GM23248 (cell line): ENCODE data around the gene PLCZ1. TPM values are rescaled to one million over a fixed set of nuclear protein-coding genes. Genes with fewer than 3 reads are reported as not detected.

Experiments
- DNase-seq: peaks from one replicate; pipeline ENCODE4 v3.0.0-alpha.2; 2015
- H2AFZ ChIP-seq: fragments of 200-600 bp; sonication (generic); 2 replicates; pipeline ENCODE4 v1.6.1; 2016; ENCODE audit warnings: antibody characterized with exemption
- H3F3A ChIP-seq: fragments of 200-600 bp; sonication (generic); 2 replicates; pipeline ENCODE4 v1.6.1; 2016; ENCODE audit warnings: mild to moderate bottlenecking, antibody characterized with exemption, mixed run types; ENCODE audit not compliant: insufficient read depth
- H3K27ac ChIP-seq: fragments of 200-600 bp; sonication (generic); 2 replicates; pipeline ENCODE4 v1.5.1; 2016; ENCODE audit warnings: mild to moderate bottlenecking
- H3K27me3 ChIP-seq: fragments of 200-600 bp; sonication (generic); replicated peaks from 2 replicates; pipeline ENCODE4 v1.6.1; 2016; ENCODE audit warnings: mild to moderate bottlenecking; ENCODE audit not compliant: insufficient read depth
- H3K36me3 ChIP-seq: fragments of 200-600 bp; sonication (generic); 2 replicates; pipeline ENCODE4 v1.6.1; 2016; ENCODE audit warnings: low read depth, mild to moderate bottlenecking
- H3K4me1 ChIP-seq: fragments of 200-600 bp; sonication (generic); 2 replicates; pipeline ENCODE4 v1.6.1; 2016; ENCODE audit warnings: mild to moderate bottlenecking; ENCODE audit not compliant: insufficient read depth
- H3K4me2 ChIP-seq: fragments of 200-600 bp; sonication (generic); one replicate; pipeline ENCODE4 v1.6.1; 2016; ENCODE audit warnings: mild to moderate bottlenecking; ENCODE audit not compliant: unreplicated experiment
- H3K4me3 ChIP-seq: fragments of 200-600 bp; sonication (generic); 2 replicates; pipeline ENCODE4 v1.5.1; 2016; ENCODE audit warnings: mild to moderate bottlenecking
- H3K79me2 ChIP-seq: fragments of 200-600 bp; sonication (generic); 2 replicates; pipeline ENCODE4 v1.6.1; 2016; ENCODE audit warnings: mild to moderate bottlenecking; ENCODE audit not compliant: insufficient read depth
- H3K9ac ChIP-seq: fragments of 200-600 bp; sonication (generic); 2 replicates; pipeline ENCODE4 v1.6.1; 2016; ENCODE audit warnings: mild to moderate bottlenecking
- H3K9me2 ChIP-seq: fragments of 200-600 bp; sonication (generic); 2 replicates; pipeline ENCODE4 v1.6.1; 2016; ENCODE audit warnings: mixed run types, mild to moderate bottlenecking, moderate library complexity; ENCODE audit not compliant: insufficient read depth
- H3K9me3 ChIP-seq: fragments of 200-600 bp; sonication (generic); one replicate; pipeline ENCODE4 v1.6.1; 2017; ENCODE audit warnings: low read depth
- H4K20me1 ChIP-seq: fragments of 200-600 bp; sonication (generic); 2 replicates; pipeline ENCODE4 v1.6.0; 2016; ENCODE audit not compliant: insufficient read depth
- EZH2 ChIP-seq: fragments of 200-600 bp; sonication (generic); IDR thresholded peaks from 2 replicates; pipeline ENCODE4 v1.6.1; 2018; ENCODE audit warnings: antibody characterized with exemption, mild to moderate bottlenecking; ENCODE audit not compliant: insufficient read depth, poor library complexity, severe bottlenecking
- EZH2phosphoT487 ChIP-seq: fragments of 200-600 bp; sonication (generic); IDR thresholded peaks from 2 replicates; pipeline ENCODE4 v1.6.1; 2018; ENCODE audit warnings: antibody characterized with exemption, moderate library complexity, mild to moderate bottlenecking, low read depth; ENCODE audit not compliant: insufficient read depth
- WGBS, 2 experiments: methylation state at CpG; one replicate each; pipeline ENCODE4 v1.1.6; 2015 to 2017; ENCODE audit warnings: low lambda C conversion rate in 2 of 2, low coverage in 1 of 2; ENCODE audit errors: missing lambda C conversion rate in 2 of 2; 5-methylcytosine and 5-hydroxymethylcytosine counted together
- in situ Hi-C: fragments of 300-500 bp; cut with MboI; formaldehyde crosslinking; loops from 2 replicates; pipeline ENCODE4 v1.15.0; 2020
- polyA plus RNA-seq: library from polyadenylated mRNA; unstranded; fragments of >200 nt; fragmentation: Nextera tagmentation; extraction: Ambion mirVana; gene quantifications from 2 replicates; pipeline ENCODE4 v1.2.1, GENCODE V29; 2016
- total RNA-seq: library from RNA; depleted of rRNA; stranded (reverse); fragments of >200 nt; shearing (Covaris generic); gene quantifications from 2 replicates; pipeline ENCODE4 v1.2.3, GENCODE V29; 2014

Gene PLCZ1
- total and polyA plus RNA-seq, 2 experiments from 2014 or later, result not detected

- Histone ChIP-seq H3K27me3 (no peaks in the 10 kb centered on the region), H3K4me3 (no peak overlapping the region), H4K20me1 (no peaks in the 10 kb centered on the region), H3K4me2 (no peak overlapping the region), H3K27ac (no peak overlapping the region), H3F3A (peaks cover 10% of the 10 kb centered on the region; the same call in 1 of the 2 replicates), H3K4me1 (peaks cover 17% of the 10 kb centered on the region), H2AFZ (no peak overlapping the region), H3K9ac (no peak overlapping the region), H3K79me2 (no peaks in the 10 kb centered on the region), H3K9me2 (no peaks in the 10 kb centered on the region), H3K36me3 (no peaks in the 10 kb centered on the region), H3K9me3 (no peaks in the 10 kb centered on the region)
- DNase-seq, result peak; percentile 18
- in situ Hi-C loops, result no loop called here
- TF ChIP-seq EZH2 (no peak), EZH2phosphoT487 (no peak)
- WGBS, 2 experiments, result 85 to 86% methylated on average over 3 of the region's 3 CpGs
These were observed 17.8 kb downstream of the PLCZ1 start for GRCh38 chr12:18719922-18720510.

- H3K27ac ChIP-seq, result no peak overlapping the region
- H3F3A ChIP-seq, result no peaks in the 10 kb centered on the region
- H2AFZ ChIP-seq, result no peak overlapping the region
- H3K4me3 ChIP-seq, result no peak overlapping the region
- peaks cover 10% of the 10 kb centered on the region for H3K4me1 ChIP-seq
- in situ Hi-C loops, result no loop called here
- no peaks in the 10 kb centered on the region for H3K79me2 ChIP-seq
- TF ChIP-seq EZH2phosphoT487, result no peak
- TF ChIP-seq EZH2, result no peak
- H3K36me3 ChIP-seq, result no peaks in the 10 kb centered on the region
- no peaks in the 10 kb centered on the region for H3K9me2 ChIP-seq
- no peaks in the 10 kb centered on the region for H4K20me1 ChIP-seq
- no peaks in the 10 kb centered on the region for H3K27me3 ChIP-seq
- H3K4me2 ChIP-seq, result no peak overlapping the region
- no peak for DNase-seq
- H3K9me3 ChIP-seq, result no peaks in the 10 kb centered on the region
- no peak overlapping the region for H3K9ac ChIP-seq
These were observed 19.4 kb downstream of the PLCZ1 start for GRCh38 chr12:18718462-18718861.

GRCh38 chr12:18716236-18716635 lies 21.6 kb downstream of the PLCZ1 start:
- H3K9me2 ChIP-seq, result no peaks in the 10 kb centered on the region
- no peaks in the 10 kb centered on the region for H3K79me2 ChIP-seq
- in situ Hi-C loops, result no loop called here
- WGBS, 2 experiments, result 88 to 96% methylated on average over 1 of the region's 1 CpG
- H2AFZ ChIP-seq, result no peak overlapping the region
- TF ChIP-seq EZH2 (no peak), EZH2phosphoT487 (no peak)
- H3K9ac ChIP-seq, result no peak overlapping the region
- H3K4me3 ChIP-seq, result no peak overlapping the region
- H3K27ac ChIP-seq, result no peak overlapping the region
- H3K9me3 ChIP-seq, result no peaks in the 10 kb centered on the region
- H4K20me1 ChIP-seq, result no peaks in the 10 kb centered on the region
- H3F3A ChIP-seq, result no peaks in the 10 kb centered on the region
- H3K27me3 ChIP-seq, result no peaks in the 10 kb centered on the region
- H3K36me3 ChIP-seq, result no peaks in the 10 kb centered on the region
- peaks cover 8% of the 10 kb centered on the region; the same call in 1 of the 2 replicates for H3K4me1 ChIP-seq
- H3K4me2 ChIP-seq, result no peak overlapping the region
- DNase-seq, result no peak

GRCh38 chr12:18706798-18707197 lies 31.0 kb downstream of the PLCZ1 start:
- no peak overlapping the region for H3K27ac ChIP-seq

More at GRCh38 chr12:18706798-18707197, 31.0 kb downstream of the PLCZ1 start:
- TF ChIP-seq EZH2, result no peak
- no peak for TF ChIP-seq EZH2phosphoT487
- H3K4me1 ChIP-seq, result no peaks in the 10 kb centered on the region
- H3K9me3 ChIP-seq, result no peaks in the 10 kb centered on the region
- H2AFZ ChIP-seq, result no peak overlapping the region
- in situ Hi-C loops, result no loop called here
- no peaks in the 10 kb centered on the region for H3K9me2 ChIP-seq
- H3K4me2 ChIP-seq, result no peak overlapping the region
- no peak overlapping the region for H3K4me3 ChIP-seq
- H3K79me2 ChIP-seq, result no peaks in the 10 kb centered on the region
- no peaks in the 10 kb centered on the region for H4K20me1 ChIP-seq
- DNase-seq, result no peak
- H3K36me3 ChIP-seq, result no peaks in the 10 kb centered on the region
- no peak overlapping the region for H3K9ac ChIP-seq
- H3K27me3 ChIP-seq, result no peaks in the 10 kb centered on the region
- H3F3A ChIP-seq, result no peaks in the 10 kb centered on the region
- WGBS, 2 experiments, result 93 to 100% methylated on average over 1 of the region's 1 CpG
